Measurements from ENCODE around the gene FRAS1.

DNA sequence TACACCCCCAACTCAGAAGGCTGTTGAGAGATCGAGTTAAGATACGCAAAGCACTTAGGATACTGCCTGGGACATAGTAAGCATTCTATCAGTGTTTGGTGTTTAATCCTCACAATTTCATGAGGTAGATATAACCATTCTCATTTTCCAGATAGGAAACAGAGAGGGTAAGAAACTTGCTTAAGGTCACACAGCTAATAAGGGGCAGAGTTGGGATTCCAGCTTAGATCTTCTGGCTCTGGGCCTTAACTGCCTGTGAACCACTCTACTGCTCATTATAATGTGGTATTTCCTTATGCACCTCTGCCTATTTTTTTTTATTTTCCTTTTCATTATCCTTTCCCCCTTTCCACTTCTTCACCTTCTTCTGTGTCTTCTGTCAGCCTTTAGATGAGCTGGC lies 252.2 kb downstream of the FRAS1 start:
- TF ChIP-seq, protein P1, sequence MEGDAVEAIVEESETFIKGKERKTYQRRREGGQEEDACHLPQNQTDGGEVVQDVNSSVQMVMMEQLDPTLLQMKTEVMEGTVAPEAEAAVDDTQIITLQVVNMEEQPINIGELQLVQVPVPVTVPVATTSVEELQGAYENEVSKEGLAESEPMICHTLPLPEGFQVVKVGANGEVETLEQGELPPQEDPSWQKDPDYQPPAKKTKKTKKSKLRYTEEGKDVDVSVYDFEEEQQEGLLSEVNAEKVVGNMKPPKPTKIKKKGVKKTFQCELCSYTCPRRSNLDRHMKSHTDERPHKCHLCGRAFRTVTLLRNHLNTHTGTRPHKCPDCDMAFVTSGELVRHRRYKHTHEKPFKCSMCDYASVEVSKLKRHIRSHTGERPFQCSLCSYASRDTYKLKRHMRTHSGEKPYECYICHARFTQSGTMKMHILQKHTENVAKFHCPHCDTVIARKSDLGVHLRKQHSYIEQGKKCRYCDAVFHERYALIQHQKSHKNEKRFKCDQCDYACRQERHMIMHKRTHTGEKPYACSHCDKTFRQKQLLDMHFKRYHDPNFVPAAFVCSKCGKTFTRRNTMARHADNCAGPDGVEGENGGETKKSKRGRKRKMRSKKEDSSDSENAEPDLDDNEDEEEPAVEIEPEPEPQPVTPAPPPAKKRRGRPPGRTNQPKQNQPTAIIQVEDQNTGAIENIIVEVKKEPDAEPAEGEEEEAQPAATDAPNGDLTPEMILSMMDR (IDR thresholded peaks at IDR 0.05), result no peak
- TF ChIP-seq POLR2A (IDR thresholded peaks at IDR 0.05) (no peak), POLR2AphosphoS5 (IDR thresholded peaks at IDR 0.05) (no peak)

All from prostate gland (tissue), 2 donors.